ENCODE results near the gene KCNJ4. TPM values are rescaled to one million over a fixed set of nuclear protein-coding genes. Genes with fewer than 3 reads are reported as not detected.
A peak's percentile ranks its signal among the peaks of the same experiment; 100 is the strongest.

Gene KCNJ4
- total RNA-seq, 2 donors from 2014 or later, result not detected

GRCh38 chr22:38464992-38465672 lies 10.1 kb upstream of the KCNJ4 start:
- peaks cover 0 to 34% of the 10 kb centered on the region in 2 donors for H3K4me1 ChIP-seq (ENCODE audit: control insufficient read depth in 1 of 2, low read depth in 2 of 2)
- DNase-seq (ENCODE audit: low spot score) (no peak), ATAC-seq (ENCODE audit: insufficient number of reproducible peaks, low FRiP score, low read depth) (no peak)
- no peak overlapping the region for H3K27ac ChIP-seq
- TF ChIP-seq, protein P1, sequence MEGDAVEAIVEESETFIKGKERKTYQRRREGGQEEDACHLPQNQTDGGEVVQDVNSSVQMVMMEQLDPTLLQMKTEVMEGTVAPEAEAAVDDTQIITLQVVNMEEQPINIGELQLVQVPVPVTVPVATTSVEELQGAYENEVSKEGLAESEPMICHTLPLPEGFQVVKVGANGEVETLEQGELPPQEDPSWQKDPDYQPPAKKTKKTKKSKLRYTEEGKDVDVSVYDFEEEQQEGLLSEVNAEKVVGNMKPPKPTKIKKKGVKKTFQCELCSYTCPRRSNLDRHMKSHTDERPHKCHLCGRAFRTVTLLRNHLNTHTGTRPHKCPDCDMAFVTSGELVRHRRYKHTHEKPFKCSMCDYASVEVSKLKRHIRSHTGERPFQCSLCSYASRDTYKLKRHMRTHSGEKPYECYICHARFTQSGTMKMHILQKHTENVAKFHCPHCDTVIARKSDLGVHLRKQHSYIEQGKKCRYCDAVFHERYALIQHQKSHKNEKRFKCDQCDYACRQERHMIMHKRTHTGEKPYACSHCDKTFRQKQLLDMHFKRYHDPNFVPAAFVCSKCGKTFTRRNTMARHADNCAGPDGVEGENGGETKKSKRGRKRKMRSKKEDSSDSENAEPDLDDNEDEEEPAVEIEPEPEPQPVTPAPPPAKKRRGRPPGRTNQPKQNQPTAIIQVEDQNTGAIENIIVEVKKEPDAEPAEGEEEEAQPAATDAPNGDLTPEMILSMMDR (IDR thresholded peaks at IDR 0.05), result no peak
- no peaks in the 10 kb centered on the region for H3K9me3 ChIP-seq
- H3K4me3 ChIP-seq, result no peak overlapping the region
- no peaks in the 10 kb centered on the region for H3K36me3 ChIP-seq
- H3K27me3 ChIP-seq (replicated peaks; ENCODE audit: insufficient read depth), result peaks cover 3% of the 10 kb centered on the region

DNA sequence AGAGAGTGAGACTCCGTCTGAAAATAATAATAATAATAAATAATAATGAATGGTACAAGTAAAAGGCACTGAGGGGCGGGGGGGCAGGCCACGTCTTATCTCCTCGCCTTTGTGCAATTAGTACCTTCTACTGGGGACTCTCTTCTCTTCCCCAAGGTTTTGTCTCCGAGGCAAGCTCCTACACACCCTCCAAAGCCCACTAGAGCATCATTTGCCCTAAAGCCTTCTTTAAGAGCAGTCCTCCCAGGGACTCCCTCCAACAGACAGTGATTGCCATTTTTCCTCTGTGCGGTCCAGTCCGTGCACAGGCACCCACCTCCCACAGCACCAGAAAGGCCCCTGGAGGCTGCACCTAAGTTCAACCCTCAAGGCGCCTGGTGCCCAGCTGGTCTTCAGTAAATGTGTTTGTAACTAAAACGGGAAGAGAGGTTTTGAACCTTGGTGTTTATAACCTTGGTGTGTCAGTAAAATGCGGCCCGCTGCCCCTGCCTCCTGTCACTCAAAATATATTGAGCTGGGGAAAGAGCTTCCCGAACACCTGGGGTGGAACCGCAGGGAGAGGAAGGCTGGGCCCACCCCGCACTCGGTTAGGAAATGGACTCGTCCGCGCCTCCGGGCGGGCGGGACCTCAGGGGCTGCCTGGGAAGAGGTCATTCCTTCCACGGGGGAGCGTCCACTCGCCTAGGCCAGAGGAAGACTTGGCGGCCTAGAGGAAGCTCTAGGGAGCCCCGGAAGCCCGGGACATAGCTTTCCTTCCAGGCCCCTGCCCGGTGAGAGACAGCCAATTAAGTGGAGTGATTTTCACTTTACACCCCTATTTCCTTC lies 8.2 kb upstream of the KCNJ4 start:
- Histone ChIP-seq H3K36me3 (no peaks in the 10 kb centered on the region), H3K27me3 (replicated peaks; ENCODE audit: insufficient read depth) (peaks cover 3% of the 10 kb centered on the region), H3K4me1 (ENCODE audit: control insufficient read depth in 1 of 2, low read depth in 2 of 2) (peaks cover 0 to 22% of the 10 kb centered on the region in 2 donors), H3K4me3 (no peak overlapping the region), H3K27ac (no peak overlapping the region), H3K9me3 (no peaks in the 10 kb centered on the region)
- DNase-seq (ENCODE audit: low spot score) (no peak), ATAC-seq (ENCODE audit: insufficient number of reproducible peaks, low FRiP score, low read depth) (no peak)
- TF ChIP-seq, protein P1 (IDR thresholded peaks at IDR 0.05), result no peak

DNA sequence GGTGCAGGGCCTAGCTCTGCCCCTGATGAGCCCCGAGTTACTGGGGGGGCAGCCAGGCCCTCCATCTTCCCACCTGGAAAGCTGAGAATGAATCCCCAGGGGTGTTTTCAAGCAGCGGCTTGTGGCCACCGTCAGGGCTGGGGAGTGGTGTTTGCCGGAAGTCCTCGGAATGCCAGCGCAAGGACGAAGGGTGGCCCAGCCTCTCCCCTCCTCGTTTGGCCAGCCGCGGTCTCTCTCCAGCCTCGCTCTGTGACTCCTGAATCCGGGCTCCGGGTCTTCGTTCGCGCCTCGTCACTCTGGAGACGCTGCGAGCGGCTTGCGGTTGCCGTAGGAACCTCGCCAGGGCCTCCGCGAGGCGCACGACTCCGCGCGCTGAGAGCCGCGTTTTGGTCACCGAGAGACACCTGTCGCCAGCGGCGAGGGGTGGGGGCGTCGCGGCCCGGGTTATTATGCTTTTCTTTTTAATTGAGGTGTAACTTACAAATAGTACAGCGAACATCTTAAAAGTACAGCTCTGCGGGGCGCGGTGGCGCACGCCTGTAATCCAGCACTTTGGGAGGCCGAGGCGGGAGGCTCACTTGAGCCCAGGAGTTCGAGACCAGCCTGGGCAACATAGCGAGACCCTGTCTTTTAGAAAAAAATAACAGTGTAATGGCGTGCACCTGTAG lies 6.5 kb upstream of the KCNJ4 start:
- Histone ChIP-seq H3K36me3 (no peaks in the 10 kb centered on the region), H3K4me1 (ENCODE audit: control insufficient read depth in 1 of 2, low read depth in 2 of 2) (peaks cover 0 to 14% of the 10 kb centered on the region in 2 donors), H3K4me3 (peak overlapping the region; percentile 53), H3K27ac (no peak overlapping the region), H3K9me3 (no peaks in the 10 kb centered on the region), H3K27me3 (replicated peaks; ENCODE audit: insufficient read depth) (no peaks in the 10 kb centered on the region)
- peak; percentile 51 for DNase-seq (ENCODE audit: low spot score)
- peak; percentile 51 for ATAC-seq (ENCODE audit: insufficient number of reproducible peaks, low FRiP score, low read depth)
- TF ChIP-seq, protein P1 (IDR thresholded peaks at IDR 0.05), result no peak

DNA sequence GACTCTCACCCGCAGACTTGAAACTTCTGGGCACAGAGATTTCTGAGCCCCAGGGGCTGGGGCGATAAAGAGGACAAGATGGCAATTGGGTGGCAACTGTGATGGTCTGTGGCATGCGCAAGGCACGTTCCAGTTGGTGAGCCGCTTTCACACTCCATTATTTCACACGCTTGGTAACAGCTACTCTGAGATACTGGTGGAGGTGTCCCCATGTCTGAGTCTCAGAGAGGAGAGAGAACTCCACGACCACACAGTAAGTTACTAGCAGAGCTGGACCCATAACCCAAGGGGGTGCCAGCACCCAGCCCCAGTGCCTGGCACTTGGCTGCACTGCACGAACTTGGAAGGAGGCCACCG lies 6.0 kb upstream of the KCNJ4 start:
- no peaks in the 10 kb centered on the region for H3K36me3 ChIP-seq
- H3K4me1 ChIP-seq (ENCODE audit: control insufficient read depth in 1 of 2, low read depth in 2 of 2), result peaks cover 0 to 14% of the 10 kb centered on the region in 2 donors
- H3K27me3 ChIP-seq (replicated peaks; ENCODE audit: insufficient read depth), result no peaks in the 10 kb centered on the region
- peak overlapping the region; percentile 53 for H3K4me3 ChIP-seq
- no peaks in the 10 kb centered on the region for H3K9me3 ChIP-seq
- TF ChIP-seq, protein P1 (IDR thresholded peaks at IDR 0.05), result no peak
- no peak for ATAC-seq (ENCODE audit: insufficient number of reproducible peaks, low FRiP score, low read depth)
- DNase-seq (ENCODE audit: low spot score), result no peak
- no peak overlapping the region for H3K27ac ChIP-seq

- peaks cover 0 to 17% of the 10 kb centered on the region in 2 donors for H3K4me1 ChIP-seq (ENCODE audit: control insufficient read depth in 1 of 2, low read depth in 2 of 2)
- no peak for DNase-seq (ENCODE audit: low spot score)
- H3K27me3 ChIP-seq (replicated peaks; ENCODE audit: insufficient read depth), result no peaks in the 10 kb centered on the region
Observed at GRCh38 chr22:38460426-38460840, 5.4 kb upstream of the KCNJ4 start.

More at GRCh38 chr22:38460426-38460840, 5.4 kb upstream of the KCNJ4 start:
- no peaks in the 10 kb centered on the region for H3K36me3 ChIP-seq
- no peak for ATAC-seq (ENCODE audit: insufficient number of reproducible peaks, low FRiP score, low read depth)
- TF ChIP-seq, protein P1 (IDR thresholded peaks at IDR 0.05), result no peak
- no peak overlapping the region for H3K27ac ChIP-seq
- no peaks in the 10 kb centered on the region for H3K9me3 ChIP-seq
- H3K4me3 ChIP-seq, result no peak overlapping the region

Measured in thoracic aorta (tissue), 2 donors.